Measurements from ENCODE around the gene STARD13. TPM values are rescaled to one million over a fixed set of nuclear protein-coding genes. Genes with fewer than 3 reads are reported as not detected.

Gene STARD13
- polyA plus RNA-seq, 1 experiment, result 21.2 TPM

DNA sequence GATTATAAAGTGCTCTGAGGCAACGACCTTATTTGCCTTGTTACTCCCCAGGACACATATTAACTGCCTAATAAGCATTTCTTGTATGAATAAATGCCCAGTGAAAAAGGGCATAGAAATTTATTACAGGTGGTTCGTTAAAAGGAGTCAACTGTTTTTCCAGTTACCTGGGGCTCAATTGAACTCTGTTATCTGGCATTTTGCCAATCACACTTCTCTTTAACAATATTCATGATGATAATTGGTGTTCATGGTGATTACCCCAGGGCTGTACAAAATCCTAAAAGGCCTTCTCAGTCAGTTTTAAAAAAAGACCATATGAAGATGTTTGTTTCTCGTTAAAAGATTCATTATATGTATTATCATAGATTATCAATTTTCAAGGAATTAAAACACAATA, 212.2 kb downstream of the STARD13 start:
- ChIA-PET CTCF (no interaction called here), POLR2A (no interaction called here)
- no peak for DNase-seq (ENCODE audit: low read depth)
- Histone ChIP-seq H3K36me3 (ENCODE audit: control insufficient read depth, insufficient read depth, low read length) (no peaks in the 10 kb centered on the region), H3K27me3 (ENCODE audit: control insufficient read depth, insufficient read depth, low read length) (no peaks in the 10 kb centered on the region), H3K4me3 (ENCODE audit: low read depth, low read length) (no peak overlapping the region)
- TF ChIP-seq, protein P1, sequence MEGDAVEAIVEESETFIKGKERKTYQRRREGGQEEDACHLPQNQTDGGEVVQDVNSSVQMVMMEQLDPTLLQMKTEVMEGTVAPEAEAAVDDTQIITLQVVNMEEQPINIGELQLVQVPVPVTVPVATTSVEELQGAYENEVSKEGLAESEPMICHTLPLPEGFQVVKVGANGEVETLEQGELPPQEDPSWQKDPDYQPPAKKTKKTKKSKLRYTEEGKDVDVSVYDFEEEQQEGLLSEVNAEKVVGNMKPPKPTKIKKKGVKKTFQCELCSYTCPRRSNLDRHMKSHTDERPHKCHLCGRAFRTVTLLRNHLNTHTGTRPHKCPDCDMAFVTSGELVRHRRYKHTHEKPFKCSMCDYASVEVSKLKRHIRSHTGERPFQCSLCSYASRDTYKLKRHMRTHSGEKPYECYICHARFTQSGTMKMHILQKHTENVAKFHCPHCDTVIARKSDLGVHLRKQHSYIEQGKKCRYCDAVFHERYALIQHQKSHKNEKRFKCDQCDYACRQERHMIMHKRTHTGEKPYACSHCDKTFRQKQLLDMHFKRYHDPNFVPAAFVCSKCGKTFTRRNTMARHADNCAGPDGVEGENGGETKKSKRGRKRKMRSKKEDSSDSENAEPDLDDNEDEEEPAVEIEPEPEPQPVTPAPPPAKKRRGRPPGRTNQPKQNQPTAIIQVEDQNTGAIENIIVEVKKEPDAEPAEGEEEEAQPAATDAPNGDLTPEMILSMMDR (IDR thresholded peaks at IDR 0.05; ENCODE audit: insufficient read depth, low read depth, low read length), result no peak

DNA sequence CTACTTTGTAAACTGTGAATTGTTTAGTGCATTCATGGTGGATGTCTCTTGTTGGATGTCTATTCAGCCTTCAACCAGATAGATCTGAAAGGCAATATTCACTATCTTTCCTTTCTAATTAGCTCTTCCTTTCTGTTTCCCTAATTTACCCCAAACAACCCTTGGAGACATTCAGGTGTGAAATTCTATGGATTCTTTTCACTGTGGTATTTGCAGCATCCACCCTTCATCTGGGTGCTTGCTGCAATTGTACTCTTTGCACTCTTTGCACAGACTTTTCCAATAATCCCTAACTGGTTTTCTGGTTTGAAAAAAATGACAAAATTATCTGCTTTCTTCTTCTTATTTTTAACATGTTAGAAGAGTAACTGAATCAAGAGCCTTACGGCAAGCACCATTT, 212.8 kb downstream of the STARD13 start:
- DNase-seq (ENCODE audit: low read depth), result no peak
- ChIA-PET CTCF (no interaction called here), POLR2A (no interaction called here)
- TF ChIP-seq, protein P1 (IDR thresholded peaks at IDR 0.05; ENCODE audit: insufficient read depth, low read depth, low read length), result no peak
- no peaks in the 10 kb centered on the region for H3K36me3 ChIP-seq (ENCODE audit: control insufficient read depth, insufficient read depth, low read length)
- H3K27me3 ChIP-seq (ENCODE audit: control insufficient read depth, insufficient read depth, low read length), result no peaks in the 10 kb centered on the region
- no peak overlapping the region for H3K4me3 ChIP-seq (ENCODE audit: low read depth, low read length)

- CTCF ChIA-PET, result no interaction called here
- POLR2A ChIA-PET, result no interaction called here
- Histone ChIP-seq H3K36me3 (ENCODE audit: control insufficient read depth, insufficient read depth, low read length) (no peaks in the 10 kb centered on the region), H3K4me3 (ENCODE audit: low read depth, low read length) (no peak overlapping the region), H3K27me3 (ENCODE audit: control insufficient read depth, insufficient read depth, low read length) (no peaks in the 10 kb centered on the region)
- DNase-seq (ENCODE audit: low read depth), result no peak
- TF ChIP-seq, protein P1 (IDR thresholded peaks at IDR 0.05; ENCODE audit: insufficient read depth, low read depth, low read length), result no peak
Observed at GRCh38 chr13:33072282-33072681, 213.3 kb downstream of the STARD13 start.

DNA sequence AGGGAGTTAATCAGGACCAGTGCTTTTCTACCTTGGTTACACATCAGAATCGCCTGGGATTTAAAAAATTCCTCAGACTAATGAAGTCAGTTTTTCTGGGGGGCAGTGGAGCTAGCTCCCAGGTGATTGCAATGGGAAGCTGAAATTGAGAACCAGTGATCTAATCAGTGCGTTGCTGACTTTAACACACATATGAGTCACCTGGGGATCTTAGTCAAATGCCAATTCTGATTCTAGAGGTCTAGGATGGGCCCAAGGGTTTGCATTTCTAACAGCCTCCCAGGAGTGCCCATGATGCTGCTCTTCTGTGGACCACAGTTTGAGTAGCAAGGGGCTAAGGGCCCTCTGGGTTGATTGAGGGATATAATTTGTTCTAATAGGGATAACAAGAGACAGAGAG, 214.8 kb downstream of the STARD13 start:
- CTCF ChIA-PET, result interaction anchor here (0.6 to 2.0 kb wide), 2 partner anchors 13 to 457 kb away, joined by 4 to 5 read pairs; no protein-coding TSS in a partner anchor

DNA sequence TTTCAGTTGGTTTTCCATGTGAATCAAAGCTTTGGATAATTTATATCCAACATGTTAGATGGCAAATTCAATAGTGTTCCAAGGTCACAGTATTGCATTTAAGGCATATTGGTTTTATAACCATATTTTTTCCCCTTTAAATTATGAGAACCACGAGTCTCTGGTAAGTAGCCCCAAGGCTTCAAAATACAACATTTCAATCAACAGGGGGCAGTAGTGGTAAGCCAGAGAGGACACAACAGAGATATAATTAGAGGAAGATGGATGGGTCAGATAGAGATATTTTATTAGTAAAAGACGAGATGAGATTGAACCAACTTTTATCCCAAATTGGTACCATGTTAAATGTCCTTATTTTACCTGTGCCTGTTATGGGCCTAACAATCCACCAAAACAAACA, 216.2 kb downstream of the STARD13 start:
- no peak for DNase-seq (ENCODE audit: low read depth)
- H3K4me3 ChIP-seq (ENCODE audit: low read depth, low read length), result no peak overlapping the region
- ChIA-PET CTCF (interaction anchor here (2.0 kb wide), 1 partner anchor 12 kb away, joined by 5 read pairs; no protein-coding TSS in a partner anchor), POLR2A (no interaction called here)
- TF ChIP-seq, protein P1 (IDR thresholded peaks at IDR 0.05; ENCODE audit: insufficient read depth, low read depth, low read length), result peak; percentile 21; the same call in 1 of the 2 replicates
- no peaks in the 10 kb centered on the region for H3K36me3 ChIP-seq (ENCODE audit: control insufficient read depth, insufficient read depth, low read length)
- H3K27me3 ChIP-seq (ENCODE audit: control insufficient read depth, insufficient read depth, low read length), result no peaks in the 10 kb centered on the region

More for the DNA sequence above, 214.8 kb downstream of the STARD13 start:
- Histone ChIP-seq H3K27me3 (ENCODE audit: control insufficient read depth, insufficient read depth, low read length) (no peaks in the 10 kb centered on the region), H3K4me3 (ENCODE audit: low read depth, low read length) (no peak overlapping the region), H3K36me3 (ENCODE audit: control insufficient read depth, insufficient read depth, low read length) (no peaks in the 10 kb centered on the region)
- TF ChIP-seq, protein P1 (IDR thresholded peaks at IDR 0.05; ENCODE audit: insufficient read depth, low read depth, low read length), result no peak
- POLR2A ChIA-PET, result no interaction called here
- no peak for DNase-seq (ENCODE audit: low read depth)

All from BJ (cell line).